HL-60/S4 (cell line): ENCODE data around the gene FBXO28.

ENCODE experiments used
- in situ Hi-C: fragments of 300-500 bp; cut with MboI; formaldehyde crosslinking; loops from 2 replicates; pipeline ENCODE4 v1.14.3; 2022; ENCODE audit warnings: low sequenced_read_pairs

The FBXO28 gene

DNA sequence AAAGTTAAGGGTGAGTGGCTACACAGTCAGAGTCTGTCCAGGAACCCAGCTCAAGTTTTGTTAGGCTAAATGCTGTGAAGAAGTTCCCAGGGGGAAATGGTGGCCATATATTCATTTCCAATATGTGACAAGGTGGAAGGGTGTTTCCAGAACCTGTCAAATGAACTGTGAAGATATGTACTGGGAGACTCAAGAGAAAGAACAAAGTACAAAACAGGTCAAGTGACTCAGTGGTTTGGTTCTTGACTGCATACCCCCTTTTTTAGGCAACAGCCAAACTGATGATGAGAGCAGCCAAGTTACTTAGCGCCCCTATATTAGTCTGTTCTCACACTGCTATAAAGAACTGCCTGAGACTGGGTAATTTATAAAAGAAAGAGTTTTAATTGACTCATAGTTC lies 18.6 kb upstream of the FBXO28 start:
- in situ Hi-C loops, result no loop called here

- in situ Hi-C loops, result no loop called here
Measured at GRCh38 chr1:224095867-224096266, 18.0 kb upstream of the FBXO28 start.

DNA sequence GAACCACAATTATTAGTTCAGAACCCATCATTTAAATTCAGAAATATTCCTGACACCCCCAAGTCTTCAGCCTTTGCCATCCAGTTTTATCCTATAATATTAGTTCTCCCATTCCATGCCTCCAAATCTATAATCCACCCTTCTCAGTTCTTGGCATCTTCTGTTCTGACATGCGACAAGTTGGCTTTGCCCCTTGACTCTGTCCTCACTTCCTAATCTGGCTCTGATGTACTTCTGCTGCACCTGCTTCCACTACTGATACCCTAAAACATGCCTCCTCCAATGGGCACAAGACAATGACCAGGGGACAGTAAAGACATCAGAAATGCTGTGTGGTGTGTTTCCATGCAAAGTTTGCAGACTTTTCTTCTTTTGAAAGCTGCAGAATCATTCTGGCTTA lies 17.1 kb upstream of the FBXO28 start:
- in situ Hi-C loops, result no loop called here

DNA sequence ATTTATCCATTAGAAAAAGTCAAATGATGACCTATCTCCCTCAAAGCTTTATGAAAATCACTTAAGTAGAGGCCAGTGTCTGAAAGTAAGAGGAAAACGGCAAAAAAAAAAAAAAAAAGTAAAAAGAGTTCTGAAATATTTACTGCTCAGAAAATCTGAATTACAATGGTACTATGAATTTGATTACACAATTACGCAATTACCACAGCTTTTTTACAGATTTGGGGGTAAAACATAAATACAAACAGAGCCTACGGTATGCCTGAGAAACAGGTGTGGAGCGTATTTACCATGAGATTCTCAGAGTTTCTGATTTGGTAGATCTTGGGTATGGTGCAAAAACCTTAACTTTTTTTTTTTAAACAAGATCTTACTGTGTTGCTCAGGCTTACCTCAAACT lies 15.9 kb upstream of the FBXO28 start:
- in situ Hi-C loops, result no loop called here

DNA sequence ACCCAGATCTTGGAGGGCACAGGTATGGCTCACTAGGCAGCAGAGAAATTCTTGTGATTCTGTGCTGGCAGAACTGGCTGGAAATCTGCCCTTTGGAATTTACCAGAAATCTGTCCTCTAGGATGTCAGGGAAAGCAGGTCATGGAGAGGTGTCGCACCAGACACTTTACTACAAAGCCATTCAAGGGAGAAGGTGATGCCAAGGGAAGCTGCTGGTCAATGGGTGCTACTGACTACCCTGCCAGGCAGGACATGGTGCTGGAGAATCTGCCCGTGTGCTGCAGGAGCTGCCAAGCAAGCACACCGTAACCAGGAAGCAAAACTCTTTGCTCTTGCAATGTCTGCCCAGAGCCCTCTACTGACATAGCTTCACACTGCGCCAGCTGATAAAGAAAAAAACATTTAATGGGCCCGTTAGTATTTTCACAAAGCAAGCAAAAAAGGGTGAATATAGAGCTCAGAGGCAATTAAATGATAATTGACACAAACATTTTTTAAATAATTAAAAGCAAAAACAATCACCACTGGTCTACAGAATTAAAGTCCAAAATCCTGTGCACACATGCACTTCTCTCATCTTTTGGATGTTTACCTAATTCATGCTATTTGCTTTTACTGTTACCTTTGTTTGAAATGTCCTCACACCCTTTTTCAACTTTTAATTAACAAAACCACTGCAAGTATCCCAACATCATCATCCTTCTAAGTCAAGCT lies 7.2 kb upstream of the FBXO28 start:
- in situ Hi-C loops, result no loop called here

DNA sequence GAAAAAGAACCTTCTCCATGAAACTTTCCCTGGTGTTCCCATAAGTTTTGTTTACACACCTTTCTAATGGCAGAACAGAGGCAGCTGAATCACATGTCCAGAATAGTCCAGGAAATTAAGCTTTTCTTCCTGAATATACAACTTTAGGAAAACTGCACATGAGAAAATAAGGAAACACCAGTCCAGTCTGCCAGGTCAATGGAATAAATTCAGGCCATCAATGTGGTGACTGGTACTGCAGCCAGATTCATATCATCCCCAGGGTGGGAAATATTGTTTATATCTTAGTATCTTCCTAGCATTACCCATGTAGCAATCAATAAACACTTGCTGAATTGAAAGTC lies 6.7 kb upstream of the FBXO28 start:
- in situ Hi-C loops, result no loop called here

- in situ Hi-C loops, result no loop called here
Measured at GRCh38 chr1:224108991-224109390, 4.9 kb upstream of the FBXO28 start.

DNA sequence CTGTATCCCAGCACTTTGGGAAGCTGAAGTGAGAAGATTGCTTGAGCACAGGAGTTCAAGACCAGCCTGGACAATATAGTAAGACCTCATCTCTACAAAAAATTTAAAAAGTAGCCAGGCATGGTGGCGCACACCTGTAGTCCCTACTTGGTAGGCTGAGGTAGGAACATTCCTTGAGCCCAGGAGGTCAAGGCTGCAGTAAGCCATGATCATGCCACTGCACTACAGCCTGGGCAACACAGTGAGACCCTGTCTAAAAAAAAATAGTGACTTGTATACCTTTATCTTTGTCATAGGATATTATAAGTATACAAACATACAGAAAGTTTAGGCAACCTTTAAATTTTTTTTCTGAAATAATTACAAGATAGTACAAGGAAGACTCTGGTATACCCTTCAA lies 3.9 kb upstream of the FBXO28 start:
- in situ Hi-C loops, result loop anchor here (10.0 kb wide), 2 partner anchors 215 to 355 kb away; no protein-coding TSS in a partner anchor

GRCh38 chr1:224113005-224113404 lies 906 bp upstream of the FBXO28 start:
- in situ Hi-C loops, result loop anchor here (10.0 kb wide), 2 partner anchors 212 to 352 kb away; no protein-coding TSS in a partner anchor

DNA sequence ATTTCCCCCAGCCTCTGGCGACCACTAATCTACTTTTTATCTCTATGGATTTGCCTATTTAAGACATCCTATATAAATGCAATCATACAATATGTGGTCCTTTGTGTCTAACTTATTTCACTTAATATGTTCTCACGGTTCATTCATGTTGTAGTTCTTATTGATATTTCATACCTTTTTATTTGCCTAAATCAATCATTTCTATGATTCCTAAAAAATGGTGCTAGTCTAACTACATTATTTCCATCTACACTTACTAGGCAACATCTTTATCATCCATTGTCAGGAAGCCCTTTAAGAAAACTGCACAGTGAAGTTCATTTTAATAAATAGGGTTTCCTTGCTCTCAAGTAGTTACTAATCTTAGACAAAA lies 380 bp upstream of the FBXO28 start:
- in situ Hi-C loops, result loop anchor here (10.0 kb wide), 2 partner anchors 211 to 351 kb away; no protein-coding TSS in a partner anchor

GRCh38 chr1:224114787-224115175 lies 870 bp downstream of the FBXO28 start:
- in situ Hi-C loops, result loop anchor here (10.0 kb wide), 2 partner anchors 210 to 350 kb away; no protein-coding TSS in a partner anchor

GRCh38 chr1:224116131-224116530 lies 2.2 kb downstream of the FBXO28 start:
- in situ Hi-C loops, result loop anchor here (10.0 kb wide), 2 partner anchors 209 to 349 kb away; no protein-coding TSS in a partner anchor

DNA sequence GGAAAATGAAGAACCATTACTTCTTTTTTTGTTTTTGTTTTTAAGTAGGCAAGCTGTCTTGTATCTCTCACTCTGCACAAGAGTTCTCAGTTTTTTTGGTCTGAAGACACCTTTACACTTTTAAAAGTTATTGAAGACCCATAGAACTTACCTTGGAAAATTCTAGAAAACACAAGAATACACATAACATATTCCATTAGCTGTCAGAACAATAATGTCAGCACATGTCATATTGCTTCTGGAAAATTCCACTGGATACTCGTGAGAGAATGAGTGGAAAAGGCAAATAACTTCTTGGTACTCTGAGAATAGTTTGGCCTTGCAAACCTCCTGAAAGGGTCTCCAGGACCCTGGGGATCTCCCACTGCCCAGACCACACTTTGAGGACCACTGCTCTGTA lies 4.8 kb downstream of the FBXO28 start:
- in situ Hi-C loops, result loop anchor here (10.0 kb wide), 2 partner anchors 206 to 346 kb away; no protein-coding TSS in a partner anchor

- in situ Hi-C loops, result no loop called here
Measured at GRCh38 chr1:224123136-224123535, 9.2 kb downstream of the FBXO28 start.

DNA sequence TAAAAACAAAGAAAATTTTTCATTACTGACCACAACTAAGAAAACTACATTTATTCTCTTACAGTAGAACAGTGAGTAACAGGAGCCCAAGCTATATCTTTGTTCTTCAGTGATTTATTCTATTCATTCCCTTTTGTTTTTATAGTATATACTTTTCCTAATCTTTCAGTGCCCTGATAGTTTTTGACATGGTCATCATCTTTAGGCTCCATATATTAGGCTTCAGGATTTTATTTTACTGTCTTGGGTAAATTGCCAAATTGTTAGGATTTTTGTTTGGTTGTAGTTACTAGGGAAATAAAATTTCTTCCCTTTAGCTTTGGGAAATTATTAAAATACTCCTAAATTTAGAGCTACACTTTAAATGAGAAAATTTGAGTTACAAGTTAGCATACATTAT lies 10.3 kb downstream of the FBXO28 start:
- in situ Hi-C loops, result no loop called here

DNA sequence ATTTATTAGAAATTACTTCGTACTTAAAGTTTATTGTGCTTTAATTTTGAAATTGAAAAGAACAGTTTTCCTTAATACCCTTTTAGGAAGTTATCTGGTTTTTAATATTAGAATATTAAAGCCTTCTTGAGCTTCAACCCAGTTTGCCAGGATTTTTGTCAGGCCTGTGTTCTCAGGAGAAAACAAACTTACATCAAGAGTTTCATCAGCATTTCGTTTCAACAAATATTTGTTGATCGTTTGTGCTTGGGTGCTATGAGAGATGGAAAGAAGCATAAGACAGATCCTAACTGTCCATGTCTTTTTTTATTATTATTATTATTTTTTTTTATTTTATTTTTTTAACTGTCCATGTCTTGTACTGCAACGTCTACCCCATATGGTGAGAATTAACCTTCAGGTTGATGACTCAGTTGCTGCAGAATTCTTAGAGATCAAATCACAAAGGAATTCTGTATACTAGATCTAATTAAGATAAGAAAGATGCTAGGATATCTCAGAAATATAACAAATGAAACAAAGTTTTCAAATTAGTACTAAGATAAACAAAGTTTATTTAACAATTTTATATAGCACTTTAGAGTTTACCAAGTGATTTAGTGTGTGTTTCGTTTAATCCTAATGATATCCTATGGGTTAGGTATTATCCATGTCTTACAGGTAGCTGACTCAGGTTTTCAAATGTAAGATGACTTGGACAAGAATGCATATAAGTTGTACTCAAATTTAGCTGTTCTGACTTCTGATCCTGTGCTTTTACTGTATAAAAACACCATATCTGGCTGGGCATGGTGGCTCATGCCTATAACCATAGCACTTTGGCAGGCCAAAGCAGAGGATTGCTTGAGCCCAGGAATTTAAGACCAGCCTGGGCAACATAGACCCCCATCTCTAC lies 14.3 kb downstream of the FBXO28 start:
- in situ Hi-C loops, result no loop called here

GRCh38 chr1:224131253-224131652 lies 17.3 kb downstream of the FBXO28 start:
- in situ Hi-C loops, result no loop called here

DNA sequence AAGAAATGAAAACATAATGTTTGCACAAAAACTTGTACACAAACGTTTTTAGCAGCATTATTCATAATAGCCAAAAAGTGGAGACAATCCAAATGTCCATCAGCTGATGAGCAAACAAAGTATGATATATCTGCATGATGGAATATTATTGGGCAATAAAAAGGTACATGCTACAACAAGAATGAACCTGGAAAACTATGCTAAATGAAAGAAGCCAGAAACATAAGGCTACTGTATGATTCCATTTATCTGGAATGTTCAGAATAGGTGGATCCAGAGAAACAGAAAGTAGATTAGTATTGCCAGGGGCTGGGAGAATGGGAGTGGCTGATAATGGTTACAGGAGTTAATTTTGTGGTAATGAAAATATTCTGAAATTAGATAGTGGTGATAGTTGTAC lies 19.0 kb downstream of the FBXO28 start:
- in situ Hi-C loops, result no loop called here

DNA sequence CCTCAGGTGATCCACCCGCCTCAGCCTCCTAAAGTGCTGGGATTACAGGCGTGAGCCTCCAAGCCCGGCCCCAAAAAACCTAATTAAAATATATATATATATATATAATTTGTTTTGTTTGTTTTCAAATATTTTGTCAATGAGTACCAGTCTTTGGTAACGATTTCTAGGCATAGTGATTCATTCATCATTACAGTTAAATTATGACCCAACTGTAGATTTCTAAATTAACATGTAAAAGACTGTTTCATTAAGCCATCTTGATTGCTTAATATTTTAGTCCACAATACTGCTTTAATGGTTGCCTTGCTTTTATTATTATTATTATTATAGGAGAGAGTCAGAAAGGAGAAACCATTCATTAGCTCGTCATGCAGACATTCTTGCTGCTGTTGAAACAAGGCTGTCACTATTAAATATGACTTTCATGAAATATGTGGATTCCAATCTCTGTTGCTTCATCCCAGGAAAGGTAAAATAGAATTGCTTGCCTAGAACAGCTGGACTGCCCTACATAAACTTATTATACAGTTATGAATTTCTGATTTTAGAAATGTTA lies 19.9 kb downstream of the FBXO28 start:
- in situ Hi-C loops, result no loop called here

DNA sequence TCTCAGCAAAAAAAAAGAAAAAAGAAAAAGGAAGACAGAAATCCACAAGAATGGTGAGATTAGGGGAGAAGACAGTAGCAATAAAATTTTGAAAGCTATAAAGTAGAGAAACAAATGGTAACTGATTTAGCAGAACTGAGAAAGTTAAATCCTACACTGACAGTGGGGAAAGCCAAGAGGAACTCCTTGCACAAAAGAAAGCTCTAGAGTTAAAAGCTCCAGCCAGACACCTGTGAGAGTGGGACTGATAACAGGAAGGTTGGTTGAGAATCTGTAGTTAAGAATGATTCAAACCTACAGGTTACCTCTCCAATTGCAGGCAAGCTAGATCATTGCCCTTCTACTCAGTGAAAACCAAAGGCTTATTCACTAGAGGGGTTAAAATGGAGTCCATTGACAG lies 23.6 kb downstream of the FBXO28 start:
- in situ Hi-C loops, result no loop called here

DNA sequence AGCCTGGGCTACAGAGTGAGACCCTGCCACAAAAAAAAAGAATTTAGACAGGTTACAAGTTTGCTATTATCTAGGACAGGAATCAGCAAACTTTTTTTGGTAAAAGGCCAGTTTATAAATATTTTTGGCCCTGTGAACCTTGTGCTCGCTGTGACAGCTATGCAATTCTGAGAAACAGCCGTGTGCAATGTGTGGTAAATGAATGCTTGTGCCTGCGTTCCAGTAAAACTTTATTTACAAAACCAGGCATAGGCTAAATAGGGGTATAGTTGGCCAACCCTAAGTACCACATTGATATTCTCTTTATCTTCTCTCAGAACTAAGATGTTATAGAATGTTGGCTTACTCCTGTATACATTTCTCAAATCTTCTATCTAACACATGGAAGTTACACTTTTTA lies 24.3 kb downstream of the FBXO28 start:
- in situ Hi-C loops, result no loop called here

DNA sequence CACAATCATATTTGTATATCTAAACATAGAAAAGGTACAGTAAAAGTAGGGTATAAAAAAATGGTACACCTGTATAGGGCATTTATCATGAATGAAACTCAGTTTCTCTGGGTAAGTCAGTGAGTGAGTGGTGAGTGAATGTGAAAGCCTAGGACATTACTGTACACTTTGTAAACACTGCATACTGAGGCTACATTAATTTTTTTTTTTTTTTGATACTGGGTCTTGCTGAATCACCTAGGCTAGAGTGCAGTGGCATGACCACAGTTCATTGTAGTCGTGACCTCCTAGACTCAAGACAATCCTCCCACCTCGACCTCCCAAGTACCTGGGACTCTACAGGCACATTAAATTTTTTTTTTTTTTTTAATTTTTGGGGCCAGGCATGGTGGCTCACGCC lies 27.8 kb downstream of the FBXO28 start:
- in situ Hi-C loops, result no loop called here
